HG02970 (cell line): ENCODE data around the gene DARS2.
A peak's percentile ranks its signal among the peaks of the same experiment; 100 is the strongest.
"Not testable (repeated sequence)": the region's sequence is repeated elsewhere in the genome, so short reads cannot be mapped to it uniquely, and the experiment has no call there.

Experiments
- ATAC-seq: cut with Tn5 transposase; IDR thresholded peaks from one replicate; pipeline ENCODE4 v1.9.1; 2021; ENCODE audit warnings: mild to moderate bottlenecking, moderate library complexity, moderate number of reproducible peaks; ENCODE audit not compliant: unreplicated experiment, low FRiP score

Gene DARS2

DNA sequence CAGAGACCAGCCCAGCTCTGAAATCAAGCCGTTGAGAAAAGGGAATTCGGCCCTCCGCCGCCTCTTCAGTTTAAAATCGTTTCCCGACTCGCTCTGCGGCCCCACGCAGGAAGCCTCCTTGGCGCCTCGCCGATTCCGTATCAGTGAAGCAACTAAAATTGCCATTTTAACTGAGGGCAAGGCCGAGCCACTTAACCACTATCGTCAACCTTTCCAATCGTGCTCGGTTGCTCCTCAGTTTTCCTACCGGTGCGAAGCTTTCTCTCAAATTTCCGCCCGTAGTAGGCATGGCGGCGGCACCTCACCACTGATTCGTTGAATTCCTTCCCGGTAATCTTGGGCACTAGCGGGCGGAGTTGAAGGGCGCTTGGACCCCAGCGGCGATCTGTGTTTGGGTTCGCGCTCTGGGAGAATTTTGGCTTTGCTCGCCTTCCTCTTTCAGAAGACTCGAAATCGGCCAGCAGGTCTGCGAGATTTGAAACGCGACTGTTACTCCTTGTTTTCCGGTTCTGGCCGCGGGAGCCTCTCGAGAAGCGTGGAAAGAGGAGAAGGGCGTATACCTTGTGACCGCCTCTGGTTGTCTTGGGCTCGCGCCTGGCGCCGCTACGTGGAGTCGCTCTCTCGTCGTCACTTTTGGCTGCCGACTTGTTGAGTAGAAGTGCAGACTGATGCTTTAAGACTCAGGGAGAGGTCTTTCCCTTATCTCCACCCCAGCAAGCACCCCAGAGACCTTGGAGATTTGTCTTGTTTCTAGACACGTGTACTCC is at the start of gene DARS2, which contains the start of gene CENPL:
DARS2 (plus strand) TSS at position 359 of the 767 bp plus-strand sequence. CDS start 557 bp downstream, outside the sequence.
CENPL (minus strand) TSS at position 569 of the 767 bp plus-strand sequence. CDS start 13,584 bp downstream, outside the sequence.
- ATAC-seq: peak; percentile 81

DNA sequence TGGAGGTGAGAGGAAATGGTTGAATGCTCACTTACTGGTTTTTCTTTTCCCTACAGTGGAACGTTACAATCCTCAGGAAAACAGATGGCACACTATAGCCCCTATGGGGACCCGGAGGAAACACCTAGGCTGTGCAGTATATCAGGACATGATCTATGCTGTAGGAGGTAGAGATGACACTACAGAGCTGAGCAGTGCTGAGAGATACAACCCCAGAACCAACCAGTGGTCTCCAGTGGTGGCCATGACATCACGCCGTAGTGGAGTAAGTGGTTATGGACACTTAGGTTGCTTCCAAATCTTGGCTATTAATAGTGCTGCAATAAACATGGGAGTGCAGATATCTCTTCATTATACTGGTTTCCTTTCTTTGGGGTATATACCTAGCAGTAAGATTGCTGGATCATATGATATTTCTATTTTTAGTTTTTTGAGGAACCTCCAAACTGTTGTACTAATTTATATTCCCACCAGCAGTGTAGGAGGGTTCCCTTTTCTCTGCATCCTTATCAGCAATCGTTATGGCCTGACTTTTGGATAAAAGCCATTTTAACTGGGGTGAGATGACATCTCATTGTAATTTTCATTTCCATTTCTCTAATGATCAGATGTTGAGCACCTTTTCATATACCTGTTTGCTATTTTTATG is 48.8 kb upstream of the DARS2 start:
- no peak for ATAC-seq

GRCh38 chr1:173779936-173780335 is 44.5 kb upstream of the DARS2 start:
- no peak for ATAC-seq

DNA sequence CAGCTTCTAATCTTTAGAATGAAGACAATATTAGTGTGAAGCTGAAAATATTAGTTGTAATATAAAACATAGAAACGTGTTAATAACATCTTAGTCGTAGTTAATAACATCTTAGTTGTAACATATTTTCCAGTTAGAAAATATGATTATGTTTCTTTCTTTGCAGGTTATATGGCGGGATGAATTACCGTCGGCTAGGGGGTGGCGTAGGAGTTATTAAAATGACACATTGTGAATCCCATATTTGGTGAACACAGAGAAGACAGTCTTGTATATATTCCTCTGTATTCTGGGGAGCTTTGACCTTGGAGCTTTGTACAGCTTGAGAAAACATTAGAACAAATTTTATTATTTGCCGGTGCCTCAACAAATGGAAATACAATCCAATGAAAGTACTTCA is 39.5 kb upstream of the DARS2 start:
- no peak for ATAC-seq

- no peak for ATAC-seq
Measured at GRCh38 chr1:173789841-173790240, 34.6 kb upstream of the DARS2 start.

- ATAC-seq: no peak
Measured at GRCh38 chr1:173798078-173798477, 26.4 kb upstream of the DARS2 start.

GRCh38 chr1:173799995-173800394 is 24.5 kb upstream of the DARS2 start:
- not testable (repeated sequence) for ATAC-seq

DNA sequence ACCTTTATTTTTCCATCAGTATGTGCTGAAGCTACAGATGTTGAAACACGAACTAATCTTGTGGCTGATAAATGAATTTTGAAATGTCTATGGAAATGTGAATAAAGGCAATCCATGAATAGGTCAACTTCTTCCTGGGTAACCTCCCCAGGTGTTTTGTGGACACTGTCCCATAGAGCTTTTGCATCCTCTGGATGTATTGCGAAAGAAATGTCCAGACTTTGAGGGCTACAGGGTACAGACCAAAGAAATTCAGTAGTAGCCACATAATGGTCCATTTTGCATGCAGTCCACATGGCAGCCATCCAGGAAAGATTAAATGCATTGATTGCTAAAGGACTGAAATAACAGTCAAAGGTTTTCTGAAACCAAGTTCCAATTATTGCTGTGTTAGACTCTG is 21.5 kb upstream of the DARS2 start:
- no peak for ATAC-seq

DNA sequence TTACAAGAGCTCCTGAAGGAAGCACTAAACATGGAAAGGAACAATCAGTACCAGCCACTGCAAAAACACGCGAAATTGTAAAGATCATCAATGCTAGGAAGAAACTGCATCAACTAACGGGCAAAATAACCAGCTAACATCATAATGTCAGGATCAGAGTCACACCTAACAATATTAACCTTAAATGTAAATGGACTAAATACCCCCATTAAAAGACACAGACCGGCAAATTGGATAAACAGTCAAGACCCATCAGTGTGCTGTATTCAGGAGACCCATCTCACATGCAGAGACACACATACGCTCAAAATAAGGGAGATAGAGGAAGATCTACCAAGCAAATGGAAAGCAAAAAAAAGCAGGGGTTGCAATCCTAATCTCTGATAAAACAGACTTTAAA is 10.8 kb upstream of the DARS2 start:
- not testable (repeated sequence) for ATAC-seq

DNA sequence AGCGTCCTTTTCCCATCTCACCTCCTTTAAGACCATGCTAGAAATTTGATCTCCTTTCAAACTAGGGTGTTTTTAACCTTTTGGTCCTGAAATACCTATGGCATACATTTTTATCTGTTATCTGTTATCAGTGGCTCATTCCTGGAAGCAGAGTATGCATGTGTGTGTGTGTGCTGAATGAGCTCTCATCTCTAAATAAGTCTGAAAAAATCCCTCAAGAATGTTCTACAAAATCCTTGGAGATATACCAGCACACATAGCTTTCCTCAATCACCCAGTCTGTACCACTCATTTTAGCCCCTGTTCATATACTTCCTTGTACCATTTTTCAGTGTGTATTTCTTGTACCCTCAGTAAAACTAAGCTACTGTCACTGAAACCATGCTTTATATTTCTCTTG is 6.0 kb upstream of the DARS2 start:
- ATAC-seq: no peak

DNA sequence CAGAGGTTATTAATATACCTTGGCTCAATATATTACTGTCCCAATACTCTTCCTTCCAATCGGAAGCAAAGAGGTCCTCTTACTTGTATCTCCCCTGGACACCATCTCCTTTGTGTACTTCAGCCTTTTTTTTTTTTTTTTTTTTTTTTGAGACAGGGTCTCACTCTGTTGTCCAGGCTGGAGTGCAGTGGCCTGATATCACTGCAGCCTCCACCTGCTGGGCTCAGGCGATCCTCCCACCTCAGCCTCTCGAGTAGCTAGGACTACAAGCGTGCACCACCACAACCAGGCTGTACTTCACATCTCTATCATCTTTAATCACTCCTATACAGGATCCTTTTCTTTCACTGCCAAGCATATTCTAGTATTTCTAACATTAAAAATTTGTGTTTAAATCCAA is 2.8 kb upstream of the DARS2 start:
- no peak for ATAC-seq

- ATAC-seq: peak; percentile 37
Measured at GRCh38 chr1:173823781-173824314, 625 bp upstream of the DARS2 start.

DNA sequence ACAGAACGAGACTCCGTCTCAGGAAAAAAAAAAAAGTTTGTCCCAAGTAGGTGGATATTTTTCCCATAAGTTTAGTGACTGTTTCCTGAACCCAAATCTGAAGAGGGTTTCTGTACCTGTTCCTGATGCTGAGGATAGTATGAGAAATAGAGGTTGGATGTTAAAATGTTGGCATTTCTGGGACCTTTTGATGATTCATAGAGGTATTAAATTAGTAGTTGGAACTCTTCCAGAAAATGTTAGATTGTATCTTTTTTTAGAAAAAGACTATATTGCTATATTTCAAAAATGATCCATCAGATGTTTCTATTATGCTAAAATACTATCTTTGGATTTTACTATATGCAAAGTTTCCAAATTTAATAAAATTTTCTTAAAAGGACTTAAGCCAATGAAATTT is 3.1 kb downstream of the DARS2 start:
- ATAC-seq: no peak

GRCh38 chr1:173832748-173833147 is 8.3 kb downstream of the DARS2 start:
- no peak for ATAC-seq

- ATAC-seq: no peak
Measured at GRCh38 chr1:173852105-173852504, 27.6 kb downstream of the DARS2 start.

DNA sequence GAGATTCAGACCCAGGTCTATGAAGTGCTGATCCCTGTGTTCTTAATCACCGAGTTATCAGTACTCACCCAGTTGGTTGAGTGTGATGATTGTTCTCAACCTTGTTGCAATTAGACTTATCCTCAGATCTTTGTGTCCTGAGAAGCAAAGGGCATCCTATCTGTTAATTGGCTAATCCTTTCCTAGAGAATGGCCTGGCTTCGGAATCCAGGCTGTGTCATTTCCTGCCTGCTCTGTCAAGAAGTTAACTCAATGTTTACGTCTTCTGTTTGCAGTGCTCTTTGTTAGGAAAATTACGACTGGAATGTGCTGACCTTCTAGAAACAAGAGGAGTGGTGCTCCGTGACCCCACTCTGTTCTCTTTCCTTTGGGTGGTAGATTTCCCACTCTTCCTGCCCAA is 28.6 kb downstream of the DARS2 start:
- ATAC-seq: no peak

- ATAC-seq: no peak
Measured at GRCh38 chr1:173856014-173856413, 31.5 kb downstream of the DARS2 start.

DNA sequence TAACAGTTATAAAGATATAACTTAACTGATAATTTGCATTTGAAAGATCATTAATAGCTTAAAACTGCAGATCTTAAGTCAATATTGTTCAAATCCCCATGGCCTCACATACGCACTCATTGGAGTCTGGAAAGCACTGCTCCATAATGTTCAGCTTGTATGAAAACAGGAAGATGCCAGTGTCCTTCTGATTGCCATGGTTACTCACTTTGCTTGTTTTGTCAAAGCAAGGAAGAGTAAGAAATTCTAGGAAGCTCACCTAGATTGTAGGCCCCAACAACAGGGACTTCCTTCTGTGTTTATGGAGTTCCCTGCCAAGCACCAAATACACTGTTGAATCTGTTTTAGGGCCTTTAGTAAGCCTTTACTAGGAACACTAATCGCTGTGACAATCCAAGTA is 32.4 kb downstream of the DARS2 start:
- no peak for ATAC-seq

- no peak for ATAC-seq
Measured at GRCh38 chr1:173857363-173857917, 33.0 kb downstream of the DARS2 start.

DNA sequence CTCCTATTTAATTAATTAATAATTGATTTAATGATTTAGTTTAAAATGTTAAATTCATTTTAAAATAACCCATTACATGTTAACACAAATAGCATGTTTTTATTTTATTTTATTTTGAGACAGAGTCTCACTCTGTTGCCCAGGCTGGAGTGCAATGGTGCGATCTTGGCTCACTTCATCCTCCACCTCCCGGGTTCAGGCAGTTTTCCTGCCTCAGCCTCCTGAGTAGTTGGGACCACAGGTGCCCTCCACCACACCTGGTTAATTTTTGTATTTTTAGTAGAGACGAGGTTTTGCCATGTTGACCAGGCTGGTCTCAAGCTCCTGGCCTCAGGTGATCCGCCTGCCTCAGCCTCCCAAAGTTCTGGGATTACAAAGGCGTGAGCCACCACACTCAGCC is 35.1 kb downstream of the DARS2 start:
- ATAC-seq: not testable (repeated sequence)

GRCh38 chr1:173860065-173860464 is 35.6 kb downstream of the DARS2 start:
- ATAC-seq: no peak
